Suprapubic skin (tissue), 4 donors: ENCODE measurements around the gene FPR1. TPM values are rescaled to one million over a fixed set of nuclear protein-coding genes. Genes with fewer than 3 reads are reported as not detected.
A peak's percentile ranks its signal among the peaks of the same experiment; 100 is the strongest.

Experiments
- DNase-seq, 2 donors: peaks; one replicate each; pipeline ENCODE4 v3.0.0-alpha.2; 2019; ENCODE audit warnings: low spot score in 2 of 2
- H3K27ac ChIP-seq: fragments of 200-600 bp; sonication (generic); one replicate; pipeline ENCODE4 v1.5.1; 2019
- H3K27me3 ChIP-seq: fragments of 200-600 bp; sonication (generic); one replicate; pipeline ENCODE4 v1.5.1; 2019
- H3K36me3 ChIP-seq: fragments of 200-600 bp; sonication (generic); one replicate; pipeline ENCODE4 v1.5.1; 2019
- H3K4me1 ChIP-seq: fragments of 200-600 bp; sonication (generic); one replicate; pipeline ENCODE4 v1.5.1; 2019
- H3K4me3 ChIP-seq: fragments of 200-600 bp; sonication (generic); one replicate; pipeline ENCODE4 v1.5.1; 2019; ENCODE audit warnings: mild to moderate bottlenecking
- H3K9me3 ChIP-seq: fragments of 200-600 bp; sonication (generic); one replicate; pipeline ENCODE4 v1.5.1; 2019
- CTCF ChIP-seq, 2 donors: fragments of 200-600 bp in 1 of 2; fragments of 450-650 bp in 1 of 2; sonication (generic) in 1 of 2; IDR thresholded peaks; one replicate each; pipeline ENCODE4 v1.5.1; 2016 to 2019; ENCODE audit warnings: antibody characterized with exemption in 2 of 2, mild to moderate bottlenecking in 1 of 2, moderate library complexity in 1 of 2
- EP300 ChIP-seq: sonication (generic); formaldehyde crosslinking; IDR thresholded peaks from one replicate; pipeline ENCODE4 v1.6.1; 2017; ENCODE audit warnings: antibody characterized with exemption
- POLR2A ChIP-seq, 2 donors: fragments of 450-650 bp; IDR thresholded peaks; one replicate each; pipeline ENCODE4 v1.6.1; 2017; ENCODE audit warnings: antibody characterized with exemption in 2 of 2, mild to moderate bottlenecking in 2 of 2, moderate library complexity in 2 of 2
- POLR2AphosphoS5 ChIP-seq, 3 donors: sonication (generic); formaldehyde crosslinking; IDR thresholded peaks; one replicate each; pipeline ENCODE4 v1.6.1; 2017; ENCODE audit warnings: antibody characterized with exemption in 3 of 3
- WGBS: methylation state at CpG from one replicate; pipeline ENCODE4 v1.1.5; 2018; 5-methylcytosine and 5-hydroxymethylcytosine counted together
- total RNA-seq, 4 donors: library from RNA; depleted of rRNA; stranded (reverse); fragments of >200 nt; gene quantifications; one replicate each; pipeline ENCODE4 v1.1.0, GENCODE V29; 2016

Gene FPR1
- total RNA-seq, 4 donors from 2014 or later, result 0.60 to 1.7 (median 1.0) TPM

GRCh38 chr19:51784109-51784785 lies 32.6 kb upstream of the FPR1 start:
- Histone ChIP-seq H3K36me3 (no peaks in the 10 kb centered on the region), H3K27me3 (peaks cover 3% of the 10 kb centered on the region), H3K27ac (peak overlapping the region; percentile 61), H3K4me3 (no peak overlapping the region), H3K4me1 (peaks cover 26% of the 10 kb centered on the region), H3K9me3 (no peaks in the 10 kb centered on the region)
- no peak for TF ChIP-seq CTCF (IDR thresholded peaks at IDR 0.05)
- TF ChIP-seq POLR2AphosphoS5 (IDR thresholded peaks at IDR 0.05), result no peak
- no peak for TF ChIP-seq POLR2A (IDR thresholded peaks at IDR 0.05)
- TF ChIP-seq EP300, result no peak
- 50% methylated on average over 6 of the region's 6 CpGs for WGBS
- DNase-seq, result no peak

DNA sequence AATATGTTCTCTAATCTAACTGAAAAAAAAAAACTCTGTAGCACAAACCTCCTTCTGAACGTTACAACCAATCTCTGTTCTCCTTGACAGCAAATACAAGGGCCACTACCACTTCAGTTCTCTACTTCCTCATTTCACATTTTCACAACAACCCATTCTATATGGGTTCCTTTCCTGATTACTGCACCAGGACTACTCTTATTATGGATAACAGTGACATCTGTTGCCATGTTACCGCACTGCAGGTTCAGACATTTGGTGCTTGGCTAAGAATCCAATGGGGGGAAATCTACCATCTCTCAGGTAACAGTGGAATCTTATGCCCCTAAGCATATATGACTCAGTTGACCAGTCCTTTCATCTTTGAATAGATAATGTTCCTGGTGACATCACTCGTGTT lies 31.7 kb upstream of the FPR1 start:
- peaks cover 3% of the 10 kb centered on the region for H3K27me3 ChIP-seq
- DNase-seq, result no peak
- 41% methylated on average over 3 of the region's 3 CpGs for WGBS
- TF ChIP-seq EP300 (no peak), CTCF (IDR thresholded peaks at IDR 0.05) (peak in 1 of 2 donors; percentile 5), POLR2A (IDR thresholded peaks at IDR 0.05) (no peak)
- peaks cover 26% of the 10 kb centered on the region for H3K4me1 ChIP-seq
- H3K27ac ChIP-seq, result no peak overlapping the region
- H3K4me3 ChIP-seq, result no peak overlapping the region
- no peaks in the 10 kb centered on the region for H3K36me3 ChIP-seq
- no peaks in the 10 kb centered on the region for H3K9me3 ChIP-seq

GRCh38 chr19:51781999-51782398 lies 30.3 kb upstream of the FPR1 start:
- no peak for TF ChIP-seq CTCF (IDR thresholded peaks at IDR 0.05)
- no peak for TF ChIP-seq POLR2A (IDR thresholded peaks at IDR 0.05)
- TF ChIP-seq EP300, result no peak
- TF ChIP-seq POLR2AphosphoS5 (IDR thresholded peaks at IDR 0.05), result no peak
- Histone ChIP-seq H3K27ac (no peak overlapping the region), H3K4me1 (peaks cover 33% of the 10 kb centered on the region), H3K9me3 (no peaks in the 10 kb centered on the region), H3K36me3 (no peaks in the 10 kb centered on the region), H3K27me3 (peaks cover 3% of the 10 kb centered on the region), H3K4me3 (no peak overlapping the region)
- 56% methylated on average over 3 of the region's 3 CpGs for WGBS
- DNase-seq, result no peak

- 42% methylated on average over 2 of the region's 2 CpGs for WGBS
- H3K4me3 ChIP-seq, result no peak overlapping the region
- H3K27ac ChIP-seq, result no peak overlapping the region
- TF ChIP-seq POLR2AphosphoS5 (IDR thresholded peaks at IDR 0.05) (no peak), POLR2A (IDR thresholded peaks at IDR 0.05) (no peak), EP300 (no peak), CTCF (IDR thresholded peaks at IDR 0.05) (no peak)
- H3K27me3 ChIP-seq, result peaks cover 3% of the 10 kb centered on the region
- H3K4me1 ChIP-seq, result peaks cover 22% of the 10 kb centered on the region
- H3K36me3 ChIP-seq, result no peaks in the 10 kb centered on the region
- no peak for DNase-seq
- no peaks in the 10 kb centered on the region for H3K9me3 ChIP-seq
These were observed 28.6 kb upstream of the FPR1 start for GRCh38 chr19:51780270-51780669.

DNA sequence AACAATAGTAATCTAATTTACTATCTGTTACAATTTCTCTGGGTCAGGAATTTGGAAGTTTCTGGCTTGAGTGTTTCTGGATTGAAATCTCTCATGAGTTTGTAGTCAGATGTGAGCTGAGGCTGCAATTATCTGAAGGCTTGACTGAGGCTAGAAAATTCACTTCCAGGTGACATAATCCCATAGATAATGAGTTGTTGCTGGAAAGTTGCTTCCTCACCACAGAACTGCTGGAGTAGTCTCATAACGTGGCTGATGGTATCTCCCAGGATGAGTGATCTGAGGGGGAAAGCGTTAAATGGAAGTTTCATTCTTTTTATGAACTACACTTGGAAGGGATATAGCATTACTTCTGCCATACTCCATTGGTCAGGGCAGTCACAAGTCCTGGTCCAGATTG lies 28.0 kb upstream of the FPR1 start:
- WGBS, result 51% methylated on average over 2 of the region's 2 CpGs
- no peak for DNase-seq
- no peak for TF ChIP-seq POLR2AphosphoS5 (IDR thresholded peaks at IDR 0.05)
- no peak for TF ChIP-seq EP300
- no peak for TF ChIP-seq CTCF (IDR thresholded peaks at IDR 0.05)
- TF ChIP-seq POLR2A (IDR thresholded peaks at IDR 0.05), result no peak

More for the DNA sequence above, 28.0 kb upstream of the FPR1 start:
- H3K4me1 ChIP-seq, result peaks cover 16% of the 10 kb centered on the region
- H3K9me3 ChIP-seq, result no peaks in the 10 kb centered on the region
- H3K36me3 ChIP-seq, result no peaks in the 10 kb centered on the region
- H3K27ac ChIP-seq, result no peak overlapping the region
- H3K4me3 ChIP-seq, result no peak overlapping the region
- peaks cover 3% of the 10 kb centered on the region for H3K27me3 ChIP-seq
